GM23338 (cell line): ENCODE measurements around the gene LRIG3. TPM values are rescaled to one million over a fixed set of nuclear protein-coding genes. Genes with fewer than 3 reads are reported as not detected.

ENCODE experiments used
- ATAC-seq: fragments of 200-7000 bp; cut with Tn5 transposase; 3 replicates; pipeline ENCODE4 v1.9.1; 2020
- DNase-seq: peaks from one replicate; pipeline ENCODE4 v3.0.0-alpha.2; 2015; ENCODE audit warnings: low spot score
- H2AFZ ChIP-seq: fragments of 200-600 bp; sonication (generic); 2 replicates; pipeline ENCODE4 v1.8.0; 2016; ENCODE audit warnings: antibody characterized with exemption, mild to moderate bottlenecking, moderate library complexity
- H3F3A ChIP-seq: fragments of 200-600 bp; sonication (generic); replicated peaks from 2 replicates; pipeline ENCODE4 v1.8.0; 2017; ENCODE audit warnings: antibody characterized with exemption, mixed run types, low read depth
- H3K27ac ChIP-seq: fragments of 200-600 bp; sonication (generic); 2 replicates; pipeline ENCODE4 v1.6.1; 2016; ENCODE audit warnings: low read depth
- H3K27me3 ChIP-seq: fragments of 200-600 bp; sonication (generic); 2 replicates; pipeline ENCODE4 v1.8.0; 2016; ENCODE audit warnings: mild to moderate bottlenecking, mixed run types, moderate library complexity; ENCODE audit not compliant: insufficient read depth
- H3K36me3 ChIP-seq: fragments of 200-600 bp; sonication (generic); 2 replicates; pipeline ENCODE4 v1.8.0; 2016; ENCODE audit warnings: mild to moderate bottlenecking; ENCODE audit not compliant: insufficient read depth
- H3K4me1 ChIP-seq: fragments of 200-600 bp; sonication (generic); 2 replicates; pipeline ENCODE4 v1.8.0; 2016; ENCODE audit warnings: mild to moderate bottlenecking, moderate library complexity; ENCODE audit not compliant: insufficient read depth
- H3K4me2 ChIP-seq: fragments of 200-600 bp; sonication (generic); 2 replicates; pipeline ENCODE4 v1.7.1; 2017; ENCODE audit warnings: mixed run types
- H3K4me3 ChIP-seq: fragments of 200-600 bp; sonication (generic); 2 replicates; pipeline ENCODE4 v1.6.1; 2016; ENCODE audit warnings: mixed run types
- H3K79me2 ChIP-seq: fragments of 200-600 bp; sonication (generic); replicated peaks from 2 replicates; pipeline ENCODE4 v1.8.0; 2017; ENCODE audit warnings: mild to moderate bottlenecking; ENCODE audit not compliant: insufficient read depth
- H3K9me2 ChIP-seq: fragments of 200-600 bp; sonication (generic); 2 replicates; pipeline ENCODE4 v1.8.0; 2017; ENCODE audit not compliant: insufficient read depth
- H4K20me1 ChIP-seq: fragments of 200-600 bp; sonication (generic); replicated peaks from 2 replicates; pipeline ENCODE4 v1.8.0; 2017; ENCODE audit warnings: mild to moderate bottlenecking; ENCODE audit not compliant: insufficient read depth
- H3K27ac Mint-ChIP-seq: 2 replicates; pipeline ENCODE4 v1.8.0; 2020; ENCODE audit warnings: inconsistent platforms, mild to moderate bottlenecking, moderate library complexity, mixed read lengths
- H3K27me3 Mint-ChIP-seq: 3 replicates; pipeline ENCODE4 v1.8.0; 2022; ENCODE audit warnings: low read depth, mild to moderate bottlenecking, moderate library complexity, mixed read lengths, inconsistent platforms; ENCODE audit not compliant: insufficient read depth, poor library complexity
- H3K36me3 Mint-ChIP-seq: 3 replicates; pipeline ENCODE4 v1.8.0; 2021; ENCODE audit warnings: low read depth, mild to moderate bottlenecking, inconsistent platforms, moderate library complexity, mixed read lengths
- H3K4me1 Mint-ChIP-seq: 3 replicates; pipeline ENCODE4 v1.8.0; 2020; ENCODE audit warnings: mild to moderate bottlenecking, inconsistent platforms, mixed read lengths
- H3K4me3 Mint-ChIP-seq: 3 replicates; pipeline ENCODE4 v1.8.0; 2021; ENCODE audit warnings: moderate library complexity, mild to moderate bottlenecking, inconsistent platforms, mixed read lengths
- H3K9me3 Mint-ChIP-seq: 3 replicates; pipeline ENCODE4 v1.8.0; 2020; ENCODE audit warnings: moderate library complexity, mild to moderate bottlenecking, inconsistent platforms, mixed read lengths
- CREB1 ChIP-seq: fragments of 250-450 bp; sonication (Bioruptor Pico); IDR thresholded peaks from 2 replicates; pipeline ENCODE4 v1.5.0; 2020; ENCODE audit warnings: low read depth, mild to moderate bottlenecking, moderate library complexity
- CTCF ChIP-seq, 2 experiments: fragments of 200-600 bp in 1 of 2; sonication (generic) in 1 of 2; conservative IDR thresholded peaks; 2 replicates each; pipeline versions ENCODE4 v1.5.1 to v1.6.1; 2016 to 2017; ENCODE audit warnings: antibody characterized with exemption in 2 of 2, low read depth in 2 of 2, mild to moderate bottlenecking in 2 of 2, moderate library complexity in 1 of 2
- ETS1 ChIP-seq: IDR thresholded peaks from 2 replicates; pipeline ENCODE4 v1.6.1; 2016; ENCODE audit warnings: antibody characterized with exemption
- EZH2phosphoT487 ChIP-seq: fragments of 200-600 bp; sonication (generic); IDR thresholded peaks from one replicate; pipeline ENCODE4 v1.8.1; 2018; ENCODE audit warnings: antibody characterized with exemption; ENCODE audit not compliant: unreplicated experiment
- JUNB ChIP-seq: IDR thresholded peaks from one replicate; pipeline ENCODE4 v1.6.1; 2016; ENCODE audit warnings: antibody characterized with exemption; ENCODE audit not compliant: unreplicated experiment
- NANOG ChIP-seq: IDR thresholded peaks from 2 replicates; pipeline ENCODE4 v1.6.1; 2016; ENCODE audit warnings: antibody characterized with exemption, borderline replicate concordance
- REST ChIP-seq: IDR thresholded peaks from one replicate; pipeline ENCODE4 v1.6.1; 2018; ENCODE audit warnings: antibody characterized with exemption; ENCODE audit not compliant: unreplicated experiment
- STAT1 ChIP-seq: IDR thresholded peaks from one replicate; pipeline ENCODE4 v1.6.1; 2016; ENCODE audit warnings: antibody characterized with exemption; ENCODE audit not compliant: unreplicated experiment
- ZNF331 ChIP-seq: fragments of 250-450 bp; sonication (Bioruptor Pico); IDR thresholded peaks from 2 replicates; pipeline ENCODE4 v1.5.0; 2020; ENCODE audit warnings: low read depth, mild to moderate bottlenecking, moderate library complexity
- ZNF462 ChIP-seq: fragments of 250-450 bp; sonication (Bioruptor Pico); IDR thresholded peaks from 2 replicates; pipeline ENCODE4 v1.5.0; 2020; ENCODE audit warnings: mild to moderate bottlenecking, moderate library complexity
- polyA plus RNA-seq: library from polyadenylated mRNA; unstranded; fragments of >200 nt; fragmentation: Nextera tagmentation; extraction: Ambion mirVana; gene quantifications from 2 replicates; pipeline ENCODE4 v1.2.1, GENCODE V29; 2016
- total RNA-seq: library from RNA; depleted of rRNA; stranded (reverse); fragments of >200 nt; shearing (Covaris generic); gene quantifications from 2 replicates; pipeline ENCODE4 v1.2.3, GENCODE V29; 2014

The LRIG3 gene
- total and polyA plus RNA-seq, 2 experiments from 2014 or later = 1.6 to 7.5 TPM

- DNase-seq (no peak), ATAC-seq (no peak)
- no peak overlapping the region for H2AFZ ChIP-seq
- no peaks in the 10 kb centered on the region for H3K27me3 Mint-ChIP-seq
- peaks cover 14% of the 10 kb centered on the region for H3K36me3 Mint-ChIP-seq
- no peaks in the 10 kb centered on the region for H3K27me3 ChIP-seq
- H3K79me2 ChIP-seq = no peaks in the 10 kb centered on the region
- H3K4me2 ChIP-seq = no peak overlapping the region
- H3K9me2 ChIP-seq = no peaks in the 10 kb centered on the region
- H3K4me1 Mint-ChIP-seq = no peaks in the 10 kb centered on the region
- no peaks in the 10 kb centered on the region for H3K36me3 ChIP-seq
- no peak overlapping the region for H3K4me3 ChIP-seq
- H3K27ac ChIP-seq = no peak overlapping the region
- no peak overlapping the region for H3K4me3 Mint-ChIP-seq
- no peaks in the 10 kb centered on the region for H3K9me3 Mint-ChIP-seq
- no peaks in the 10 kb centered on the region; the same call in 1 of the 2 replicates for H4K20me1 ChIP-seq
- H3F3A ChIP-seq = no peaks in the 10 kb centered on the region
- no peaks in the 10 kb centered on the region for H3K4me1 ChIP-seq
- TF ChIP-seq ETS1 (no peak), CREB1 (no peak), ZNF462 (CRISPR knock-in tag) (no peak), CTCF (conservative IDR thresholded peaks at IDR 0.05; ENCODE audit: low read depth in 2 of 2) (no peak), REST (no peak), STAT1 (no peak), NANOG (no peak), ZNF331 (CRISPR knock-in tag) (no peak), EZH2phosphoT487 (no peak), JUNB (no peak)
- H3K27ac Mint-ChIP-seq = no peak overlapping the region
Observed at GRCh38 chr12:58870595-58870994, 49.7 kb downstream of the LRIG3 start.
